ENCODE measurements around the gene GRID2. TPM values are rescaled to one million over a fixed set of nuclear protein-coding genes. Genes with fewer than 3 reads are reported as not detected.

The GRID2 gene
- total RNA-seq, 1 donor from 2014 or later = 11.6 TPM

DNA sequence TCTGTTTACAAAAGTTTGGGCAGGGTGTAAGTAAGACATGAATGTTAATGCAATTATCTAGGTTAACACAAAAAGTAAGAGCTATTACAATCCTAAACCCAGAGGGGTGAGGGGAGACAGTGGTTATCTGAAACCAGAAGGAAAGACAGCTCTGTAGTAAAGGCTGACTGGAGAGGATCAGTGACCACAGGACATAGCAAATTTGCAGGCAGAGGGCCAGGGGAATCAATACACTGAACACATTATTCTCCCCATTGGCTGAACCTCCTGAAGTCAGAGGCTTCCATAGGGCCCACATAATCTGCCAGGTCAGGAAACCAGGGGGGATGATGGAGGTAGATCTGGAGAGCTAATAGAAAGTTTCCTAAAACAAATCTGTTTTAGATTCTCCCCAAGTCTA lies 835.4 kb downstream of the GRID2 start:
- Mint-ChIP-seq H3K4me3 (ENCODE audit: unreplicated experiment) (no peak overlapping the region), H3K27ac (ENCODE audit: unreplicated experiment) (no peak overlapping the region), H3K9me3 (ENCODE audit: unreplicated experiment) (no peaks in the 10 kb centered on the region), H3K4me1 (ENCODE audit: unreplicated experiment) (no peaks in the 10 kb centered on the region), H3K27me3 (ENCODE audit: unreplicated experiment) (no peaks in the 10 kb centered on the region), H3K36me3 (ENCODE audit: low read depth, unreplicated experiment) (no peaks in the 10 kb centered on the region)
- DNase-seq (ENCODE audit: low spot score) = no peak
- no peak for TF ChIP-seq CTCF (IDR thresholded peaks at IDR 0.05; ENCODE audit: unreplicated experiment)

GRCh38 chr4:93143902-93144301 lies 840.1 kb downstream of the GRID2 start:
- H3K27ac Mint-ChIP-seq (ENCODE audit: unreplicated experiment) = no peak overlapping the region
- no peaks in the 10 kb centered on the region for H3K27me3 Mint-ChIP-seq (ENCODE audit: unreplicated experiment)
- TF ChIP-seq CTCF (IDR thresholded peaks at IDR 0.05; ENCODE audit: unreplicated experiment) = no peak
- H3K4me3 Mint-ChIP-seq (ENCODE audit: unreplicated experiment) = no peak overlapping the region
- H3K36me3 Mint-ChIP-seq (ENCODE audit: low read depth, unreplicated experiment) = no peaks in the 10 kb centered on the region
- H3K9me3 Mint-ChIP-seq (ENCODE audit: unreplicated experiment) = no peaks in the 10 kb centered on the region
- peaks cover 4% of the 10 kb centered on the region for H3K4me1 Mint-ChIP-seq (ENCODE audit: unreplicated experiment)
- no peak for DNase-seq (ENCODE audit: low spot score)

DNA sequence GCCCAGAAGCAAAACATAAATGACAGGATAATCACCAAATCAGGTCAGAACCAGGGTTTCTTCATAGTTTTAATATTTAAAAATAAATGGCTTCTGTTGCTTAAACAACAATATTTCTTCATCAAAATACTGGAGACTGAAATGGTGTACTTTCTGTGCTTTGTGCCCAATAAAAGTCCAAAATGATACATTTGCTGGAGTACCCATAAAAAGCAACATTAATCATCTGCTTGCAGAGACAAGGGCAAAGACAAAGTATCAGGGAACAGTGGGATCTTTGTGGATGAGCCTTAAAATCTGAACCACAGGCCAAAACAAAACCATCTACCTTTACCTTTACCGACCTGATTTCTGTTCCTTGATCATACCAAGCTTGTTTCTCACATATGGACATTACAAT lies 840.9 kb downstream of the GRID2 start:
- Mint-ChIP-seq H3K9me3 (ENCODE audit: unreplicated experiment) (no peaks in the 10 kb centered on the region), H3K4me3 (ENCODE audit: unreplicated experiment) (no peak overlapping the region), H3K27ac (ENCODE audit: unreplicated experiment) (no peak overlapping the region), H3K27me3 (ENCODE audit: unreplicated experiment) (no peaks in the 10 kb centered on the region), H3K36me3 (ENCODE audit: low read depth, unreplicated experiment) (no peaks in the 10 kb centered on the region), H3K4me1 (ENCODE audit: unreplicated experiment) (peaks cover 4% of the 10 kb centered on the region)
- no peak for DNase-seq (ENCODE audit: low spot score)
- TF ChIP-seq CTCF (IDR thresholded peaks at IDR 0.05; ENCODE audit: unreplicated experiment) = no peak

- H3K9me3 Mint-ChIP-seq (ENCODE audit: unreplicated experiment) = no peaks in the 10 kb centered on the region
- H3K4me1 Mint-ChIP-seq (ENCODE audit: unreplicated experiment) = peaks cover 4% of the 10 kb centered on the region
- no peaks in the 10 kb centered on the region for H3K36me3 Mint-ChIP-seq (ENCODE audit: low read depth, unreplicated experiment)
- H3K27ac Mint-ChIP-seq (ENCODE audit: unreplicated experiment) = no peak overlapping the region
- H3K27me3 Mint-ChIP-seq (ENCODE audit: unreplicated experiment) = no peaks in the 10 kb centered on the region
- no peak for TF ChIP-seq CTCF (IDR thresholded peaks at IDR 0.05; ENCODE audit: unreplicated experiment)
- no peak for DNase-seq (ENCODE audit: low spot score)
- H3K4me3 Mint-ChIP-seq (ENCODE audit: unreplicated experiment) = no peak overlapping the region
Measured at GRCh38 chr4:93147524-93148212, 843.9 kb downstream of the GRID2 start.

GRCh38 chr4:93152491-93152890 lies 848.7 kb downstream of the GRID2 start:
- DNase-seq (ENCODE audit: low spot score) = no peak
- Mint-ChIP-seq H3K4me1 (ENCODE audit: unreplicated experiment) (peaks cover 2% of the 10 kb centered on the region), H3K36me3 (ENCODE audit: low read depth, unreplicated experiment) (no peaks in the 10 kb centered on the region), H3K4me3 (ENCODE audit: unreplicated experiment) (no peak overlapping the region), H3K27me3 (ENCODE audit: unreplicated experiment) (no peaks in the 10 kb centered on the region), H3K9me3 (ENCODE audit: unreplicated experiment) (no peaks in the 10 kb centered on the region), H3K27ac (ENCODE audit: unreplicated experiment) (no peak overlapping the region)
- TF ChIP-seq CTCF (IDR thresholded peaks at IDR 0.05; ENCODE audit: unreplicated experiment) = no peak
